IPS DF 4.7 (cell line): ENCODE data around the gene RABGGTA.
"Not testable (repeated sequence)": the region's sequence is repeated elsewhere in the genome, so short reads cannot be mapped to it uniquely, and the experiment has no call there.

ENCODE experiments used
- DNase-seq: peaks from one replicate; pipeline ENCODE4 v3.0.0-alpha.2; 2013; ENCODE audit warnings: low spot score; ENCODE audit errors: extremely low read depth

The RABGGTA gene

GRCh38 chr14:24243336-24243836 lies 28.0 kb downstream of the RABGGTA start:
- no peak for DNase-seq

- DNase-seq: no peak
Measured at GRCh38 chr14:24241829-24242443, 29.5 kb downstream of the RABGGTA start.

GRCh38 chr14:24240110-24240918 lies 31.1 kb downstream of the RABGGTA start:
- no peak for DNase-seq

- no peak for DNase-seq
Measured at GRCh38 chr14:24238527-24239037, 32.8 kb downstream of the RABGGTA start.

- no peak for DNase-seq
Measured at GRCh38 chr14:24238123-24238522, 33.3 kb downstream of the RABGGTA start.

- DNase-seq: no peak
Measured at GRCh38 chr14:24237463-24237955, 33.9 kb downstream of the RABGGTA start.

GRCh38 chr14:24236689-24237462 lies 34.5 kb downstream of the RABGGTA start:
- DNase-seq: no peak

GRCh38 chr14:24235804-24236688 lies 35.4 kb downstream of the RABGGTA start:
- DNase-seq: no peak

- DNase-seq: no peak
Measured at GRCh38 chr14:24234095-24235005, 37.0 kb downstream of the RABGGTA start.

- DNase-seq: no peak
Measured at GRCh38 chr14:24233538-24233866, 37.9 kb downstream of the RABGGTA start.

- no peak for DNase-seq
Measured at GRCh38 chr14:24232645-24233537, 38.5 kb downstream of the RABGGTA start, which contains the start of gene GMPR2. GMPR2 (plus strand) TSS chr14:24232929; CDS start chr14:24233254, 325 bp downstream.

- no peak for DNase-seq
Measured at GRCh38 chr14:24232121-24232644, 39.2 kb downstream of the RABGGTA start, which contains the start of gene NEDD8. NEDD8 (minus strand) TSS chr14:24232367; CDS start chr14:24232267, 100 bp downstream.

- DNase-seq: no peak
Measured at GRCh38 chr14:24231263-24232120, 39.9 kb downstream of the RABGGTA start.

- no peak for DNase-seq
Measured at GRCh38 chr14:24228902-24229301, 42.5 kb downstream of the RABGGTA start.

- no peak for DNase-seq
Measured at GRCh38 chr14:24226473-24226872, 44.9 kb downstream of the RABGGTA start.

GRCh38 chr14:24224618-24225071 lies 46.8 kb downstream of the RABGGTA start:
- DNase-seq: no peak

- not testable (repeated sequence) for DNase-seq
Measured at GRCh38 chr14:24222987-24223386, 48.4 kb downstream of the RABGGTA start.
